ENCODE results near the gene VPS18. TPM values are rescaled to one million over a fixed set of nuclear protein-coding genes. Genes with fewer than 3 reads are reported as not detected.

The VPS18 gene
- total RNA-seq, 1 donor from 2014 or later, result 25.6 TPM

DNA sequence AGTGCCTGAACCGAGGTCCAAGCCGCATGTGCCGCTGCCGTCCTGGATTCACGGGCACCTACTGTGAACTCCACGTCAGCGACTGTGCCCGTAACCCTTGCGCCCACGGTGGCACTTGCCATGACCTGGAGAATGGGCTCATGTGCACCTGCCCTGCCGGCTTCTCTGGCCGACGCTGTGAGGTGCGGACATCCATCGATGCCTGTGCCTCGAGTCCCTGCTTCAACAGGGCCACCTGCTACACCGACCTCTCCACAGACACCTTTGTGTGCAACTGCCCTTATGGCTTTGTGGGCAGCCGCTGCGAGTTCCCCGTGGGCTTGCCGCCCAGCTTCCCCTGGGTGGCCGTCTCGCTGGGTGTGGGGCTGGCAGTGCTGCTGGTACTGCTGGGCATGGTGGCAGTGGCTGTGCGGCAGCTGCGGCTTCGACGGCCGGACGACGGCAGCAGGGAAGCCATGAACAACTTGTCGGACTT, 42.0 kb downstream of the VPS18 start:
- Mint-ChIP-seq H3K27me3 (peaks cover 22% of the 10 kb centered on the region), H3K4me1 (ENCODE audit: unreplicated experiment) (peaks cover 17% of the 10 kb centered on the region), H3K9me3 (no peaks in the 10 kb centered on the region), H3K4me3 (no peak overlapping the region), H3K27ac (no peak overlapping the region), H3K36me3 (no peaks in the 10 kb centered on the region)
- TF ChIP-seq, protein P1, sequence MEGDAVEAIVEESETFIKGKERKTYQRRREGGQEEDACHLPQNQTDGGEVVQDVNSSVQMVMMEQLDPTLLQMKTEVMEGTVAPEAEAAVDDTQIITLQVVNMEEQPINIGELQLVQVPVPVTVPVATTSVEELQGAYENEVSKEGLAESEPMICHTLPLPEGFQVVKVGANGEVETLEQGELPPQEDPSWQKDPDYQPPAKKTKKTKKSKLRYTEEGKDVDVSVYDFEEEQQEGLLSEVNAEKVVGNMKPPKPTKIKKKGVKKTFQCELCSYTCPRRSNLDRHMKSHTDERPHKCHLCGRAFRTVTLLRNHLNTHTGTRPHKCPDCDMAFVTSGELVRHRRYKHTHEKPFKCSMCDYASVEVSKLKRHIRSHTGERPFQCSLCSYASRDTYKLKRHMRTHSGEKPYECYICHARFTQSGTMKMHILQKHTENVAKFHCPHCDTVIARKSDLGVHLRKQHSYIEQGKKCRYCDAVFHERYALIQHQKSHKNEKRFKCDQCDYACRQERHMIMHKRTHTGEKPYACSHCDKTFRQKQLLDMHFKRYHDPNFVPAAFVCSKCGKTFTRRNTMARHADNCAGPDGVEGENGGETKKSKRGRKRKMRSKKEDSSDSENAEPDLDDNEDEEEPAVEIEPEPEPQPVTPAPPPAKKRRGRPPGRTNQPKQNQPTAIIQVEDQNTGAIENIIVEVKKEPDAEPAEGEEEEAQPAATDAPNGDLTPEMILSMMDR (conservative IDR thresholded peaks at IDR 0.05), result no peak
- DNase-seq (ENCODE audit: extremely low spot score, unreplicated experiment), result no peak

- Mint-ChIP-seq H3K36me3 (no peaks in the 10 kb centered on the region), H3K9me3 (no peaks in the 10 kb centered on the region), H3K27ac (no peak overlapping the region), H3K4me3 (no peak overlapping the region), H3K4me1 (ENCODE audit: unreplicated experiment) (peaks cover 16% of the 10 kb centered on the region), H3K27me3 (peaks cover 15% of the 10 kb centered on the region)
- no peak for DNase-seq (ENCODE audit: extremely low spot score, unreplicated experiment)
- TF ChIP-seq, protein P1 (conservative IDR thresholded peaks at IDR 0.05), result peak; percentile 48
Measured at GRCh38 chr15:40936709-40937666, 42.7 kb downstream of the VPS18 start.

GRCh38 chr15:40937762-40938535, 43.7 kb downstream of the VPS18 start:
- TF ChIP-seq, protein P1 (conservative IDR thresholded peaks at IDR 0.05), result peak; percentile 38
- Mint-ChIP-seq H3K27me3 (peaks cover 7% of the 10 kb centered on the region), H3K36me3 (no peaks in the 10 kb centered on the region), H3K4me3 (no peak overlapping the region), H3K27ac (no peak overlapping the region), H3K4me1 (ENCODE audit: unreplicated experiment) (peaks cover 16% of the 10 kb centered on the region), H3K9me3 (no peaks in the 10 kb centered on the region)
- DNase-seq (ENCODE audit: extremely low spot score, unreplicated experiment), result no peak

GRCh38 chr15:40938536-40938870, 44.3 kb downstream of the VPS18 start:
- TF ChIP-seq, protein P1 (conservative IDR thresholded peaks at IDR 0.05), result no peak
- H3K4me3 Mint-ChIP-seq, result no peak overlapping the region
- H3K36me3 Mint-ChIP-seq, result no peaks in the 10 kb centered on the region
- H3K4me1 Mint-ChIP-seq (ENCODE audit: unreplicated experiment), result peaks cover 16% of the 10 kb centered on the region
- peaks cover 2% of the 10 kb centered on the region for H3K27me3 Mint-ChIP-seq
- H3K27ac Mint-ChIP-seq, result no peak overlapping the region
- no peaks in the 10 kb centered on the region for H3K9me3 Mint-ChIP-seq
- no peak for DNase-seq (ENCODE audit: extremely low spot score, unreplicated experiment)

DNA sequence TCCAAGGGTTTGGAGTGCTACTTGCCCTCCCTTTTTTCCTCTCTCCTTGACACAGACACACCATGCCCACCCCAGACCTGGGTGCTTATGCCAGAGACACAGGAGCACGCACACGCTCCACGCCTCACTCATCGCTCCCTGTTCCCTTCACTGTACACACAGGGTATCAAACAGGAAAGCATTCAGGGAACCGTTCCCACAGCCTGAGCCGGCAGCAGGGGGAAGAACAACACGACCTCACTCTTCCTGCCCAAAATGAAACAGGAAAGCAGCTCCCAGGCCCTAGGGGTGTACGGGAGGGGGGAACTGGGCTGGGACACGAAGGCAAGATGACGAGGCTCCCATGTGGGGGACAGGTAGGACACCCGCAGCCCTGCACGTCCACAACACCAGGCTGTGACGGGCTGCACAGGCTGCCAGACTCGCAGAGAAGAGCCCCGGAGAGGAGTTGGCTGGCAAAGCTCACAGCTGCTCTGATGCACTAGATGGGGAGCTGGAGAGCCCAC, 46.1 kb downstream of the VPS18 start:
- Mint-ChIP-seq H3K4me3 (peak overlapping the region; percentile 74), H3K4me1 (ENCODE audit: unreplicated experiment) (peaks cover 16% of the 10 kb centered on the region), H3K36me3 (no peaks in the 10 kb centered on the region), H3K27me3 (no peaks in the 10 kb centered on the region), H3K9me3 (no peaks in the 10 kb centered on the region), H3K27ac (peak overlapping the region; percentile 83)
- DNase-seq (ENCODE audit: extremely low spot score, unreplicated experiment), result no peak
- TF ChIP-seq, protein P1 (conservative IDR thresholded peaks at IDR 0.05), result no peak

Measured in type B pancreatic cell (in vitro differentiated cells).